Retina (tissue), 1 donor: ENCODE data around the gene CNPY4.
A peak's percentile ranks its signal among the peaks of the same experiment; 100 is the strongest.

Experiments
- DNase-seq: peaks from one replicate; pipeline ENCODE4 v3.0.0-alpha.2; 2016

CNPY4 gene

GRCh38 chr7:100170101-100170897, 50.9 kb downstream of the CNPY4 start:
- DNase-seq = no peak

GRCh38 chr7:100171087-100171681, 51.8 kb downstream of the CNPY4 start:
- peak; percentile 56 for DNase-seq

DNA sequence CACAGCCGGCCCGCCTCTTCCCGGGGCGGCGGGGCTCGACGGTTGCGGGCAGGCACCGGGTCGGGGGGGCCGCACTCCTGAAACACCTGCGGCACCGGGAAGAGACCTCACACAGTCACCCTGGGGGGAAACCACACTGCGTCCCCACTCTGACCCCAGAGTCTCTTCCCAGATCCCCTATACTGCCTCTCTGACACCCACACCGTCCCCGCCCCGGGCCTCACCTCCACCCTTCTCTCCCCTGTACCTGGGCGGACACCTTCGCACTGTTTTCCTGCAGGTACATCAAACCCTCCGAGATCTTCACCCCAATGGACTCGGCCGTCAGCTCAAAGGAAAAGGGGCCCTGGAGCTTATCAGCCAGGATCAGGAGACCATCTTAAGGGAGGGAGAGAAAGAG, 52.4 kb downstream of the CNPY4 start:
- peak; percentile 14 for DNase-seq

- DNase-seq = no peak
Measured at GRCh38 chr7:100173806-100174495, 54.5 kb downstream of the CNPY4 start.

- no peak for DNase-seq
Measured at GRCh38 chr7:100174582-100174981, 55.1 kb downstream of the CNPY4 start.
